GM12864 (cell line): ENCODE data around the gene THADA.

Source experiments
- DNase-seq: peaks from one replicate; pipeline ENCODE4 v3.0.0-alpha.2; 2011; ENCODE audit warnings: low read depth
- H3K4me3 ChIP-seq: 2 replicates; pipeline ENCODE4 v1.5.1; 2011; ENCODE audit warnings: mild to moderate bottlenecking, low read depth, low read length, control low read depth
- TF ChIP-seq, protein P1 (sequence below): IDR thresholded peaks from 2 replicates; pipeline ENCODE4 v1.5.1; 2011; ENCODE audit warnings: low read depth, mild to moderate bottlenecking, moderate library complexity, low read length, control low read depth, inconsistent platforms; ENCODE audit errors: missing control alignments

The THADA gene

GRCh38 chr2:43377327-43377726, 218.5 kb downstream of the THADA start:
- H3K4me3 ChIP-seq, result no peak overlapping the region
- TF ChIP-seq, protein P1, sequence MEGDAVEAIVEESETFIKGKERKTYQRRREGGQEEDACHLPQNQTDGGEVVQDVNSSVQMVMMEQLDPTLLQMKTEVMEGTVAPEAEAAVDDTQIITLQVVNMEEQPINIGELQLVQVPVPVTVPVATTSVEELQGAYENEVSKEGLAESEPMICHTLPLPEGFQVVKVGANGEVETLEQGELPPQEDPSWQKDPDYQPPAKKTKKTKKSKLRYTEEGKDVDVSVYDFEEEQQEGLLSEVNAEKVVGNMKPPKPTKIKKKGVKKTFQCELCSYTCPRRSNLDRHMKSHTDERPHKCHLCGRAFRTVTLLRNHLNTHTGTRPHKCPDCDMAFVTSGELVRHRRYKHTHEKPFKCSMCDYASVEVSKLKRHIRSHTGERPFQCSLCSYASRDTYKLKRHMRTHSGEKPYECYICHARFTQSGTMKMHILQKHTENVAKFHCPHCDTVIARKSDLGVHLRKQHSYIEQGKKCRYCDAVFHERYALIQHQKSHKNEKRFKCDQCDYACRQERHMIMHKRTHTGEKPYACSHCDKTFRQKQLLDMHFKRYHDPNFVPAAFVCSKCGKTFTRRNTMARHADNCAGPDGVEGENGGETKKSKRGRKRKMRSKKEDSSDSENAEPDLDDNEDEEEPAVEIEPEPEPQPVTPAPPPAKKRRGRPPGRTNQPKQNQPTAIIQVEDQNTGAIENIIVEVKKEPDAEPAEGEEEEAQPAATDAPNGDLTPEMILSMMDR, result no peak
- DNase-seq, result no peak

DNA sequence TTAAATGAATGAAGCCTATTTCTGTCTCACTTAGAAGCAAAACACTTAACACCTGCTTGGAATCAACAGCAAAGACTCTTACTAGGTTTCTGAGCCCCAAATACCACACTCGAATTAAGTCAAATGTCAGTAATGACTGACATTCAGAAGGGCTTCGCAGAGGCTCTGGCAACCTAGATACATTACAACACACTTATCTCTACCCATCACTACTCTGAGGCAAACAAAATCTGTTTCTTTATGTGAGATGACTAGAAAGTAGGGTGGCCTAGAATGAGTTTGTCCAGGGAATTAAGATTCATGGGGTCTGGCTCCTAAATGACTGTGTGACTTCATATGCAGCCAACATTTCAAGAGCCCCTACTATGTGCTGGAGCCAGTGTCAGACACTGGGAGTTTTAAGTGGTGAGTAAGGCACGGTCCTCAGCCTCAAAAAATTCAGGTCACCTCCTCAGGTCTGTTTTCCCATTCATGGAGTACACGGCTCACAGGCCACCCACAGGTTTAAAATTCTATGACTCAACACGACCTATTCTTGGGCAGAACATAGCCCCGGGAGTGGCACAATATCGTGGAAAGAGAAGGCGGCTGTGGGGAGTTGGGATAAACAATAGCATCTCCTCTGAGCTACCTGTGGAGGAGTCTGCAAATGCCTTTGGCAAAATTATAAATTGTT, 219.2 kb downstream of the THADA start:
- no peak overlapping the region for H3K4me3 ChIP-seq
- no peak for DNase-seq
- TF ChIP-seq, protein P1, result no peak

- DNase-seq, result no peak
- H3K4me3 ChIP-seq, result no peak overlapping the region
- TF ChIP-seq, protein P1, result no peak
Observed at GRCh38 chr2:43375746-43376522, 219.9 kb downstream of the THADA start.

DNA sequence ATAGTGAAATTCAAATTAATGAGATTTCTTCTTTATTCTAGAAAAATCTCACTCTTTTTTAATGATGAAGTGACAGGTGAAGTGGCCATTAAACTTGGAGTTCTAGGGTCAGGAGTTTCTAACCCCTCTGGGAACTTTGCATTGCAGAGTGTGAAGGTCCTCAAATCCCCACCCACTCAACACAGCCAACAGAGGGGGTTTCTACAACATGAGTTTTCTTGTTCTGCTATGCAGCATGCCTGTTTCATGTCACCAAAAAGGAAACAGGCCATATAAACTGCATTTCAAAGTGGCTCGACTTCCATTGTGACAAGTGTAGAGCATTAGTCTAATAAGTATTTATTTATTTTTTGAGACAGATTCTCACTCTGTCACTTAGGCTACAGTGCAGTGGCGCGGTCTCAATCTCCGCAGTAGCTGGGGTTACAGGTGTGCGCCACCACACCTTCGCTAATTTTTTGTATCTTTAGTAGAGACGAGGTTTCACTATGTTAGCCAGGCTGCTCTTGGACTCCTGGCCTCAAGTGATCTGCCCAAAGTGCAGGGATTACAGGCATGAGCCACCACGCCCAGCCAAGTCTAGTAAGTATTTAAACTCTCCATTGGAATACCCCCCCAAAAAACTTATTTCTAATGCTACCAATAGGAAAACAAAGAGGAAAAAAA, 223.3 kb downstream of the THADA start:
- DNase-seq, result no peak
- no peak overlapping the region for H3K4me3 ChIP-seq
- TF ChIP-seq, protein P1, result no peak

DNA sequence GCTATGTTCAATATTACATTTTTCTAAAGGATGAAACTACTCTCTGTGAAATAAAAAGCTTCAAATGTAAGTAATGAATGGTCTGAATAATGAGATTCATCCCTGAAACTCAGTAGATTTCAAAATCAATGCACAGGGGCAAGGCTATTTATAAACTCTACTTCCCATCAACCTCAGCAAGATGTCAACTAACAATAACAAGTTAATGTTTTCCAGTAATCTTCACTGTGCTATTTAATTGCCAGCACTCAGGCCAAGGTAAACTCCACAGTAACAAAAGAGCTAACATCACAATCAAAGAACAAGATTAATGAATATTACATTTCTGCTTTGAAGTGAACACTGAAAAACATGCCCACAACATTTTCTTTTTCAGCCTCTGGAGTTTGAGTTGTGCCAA, 225.1 kb downstream of the THADA start:
- H3K4me3 ChIP-seq, result no peak overlapping the region
- DNase-seq, result no peak
- TF ChIP-seq, protein P1, result no peak

DNA sequence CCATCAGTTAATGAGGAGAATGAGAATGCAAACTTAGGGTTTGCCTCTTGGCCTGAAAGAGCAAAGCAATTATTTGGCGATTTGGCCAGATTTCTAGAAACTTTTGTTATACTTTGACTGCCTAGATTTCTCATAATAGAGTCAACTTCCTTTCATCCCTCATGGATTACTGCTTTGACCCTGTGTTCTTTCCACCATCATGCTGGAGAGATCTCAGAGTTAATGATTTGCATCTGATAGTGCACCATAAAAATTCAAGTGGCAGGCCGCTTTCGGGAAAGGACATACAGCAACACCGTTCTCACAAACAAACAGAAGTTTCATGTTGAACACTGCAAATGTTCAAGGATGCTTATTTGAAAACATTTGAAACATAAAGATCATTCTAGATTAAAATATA, 225.7 kb downstream of the THADA start:
- TF ChIP-seq, protein P1, result no peak
- no peak overlapping the region for H3K4me3 ChIP-seq
- DNase-seq, result no peak
